M059J (cell line): ENCODE data around the gene KNCN. TPM values are rescaled to one million over a fixed set of nuclear protein-coding genes. Genes with fewer than 3 reads are reported as not detected.

Experiments
- DNase-seq: peaks from one replicate; pipeline ENCODE4 v3.0.0-alpha.2; 2012; ENCODE audit warnings: low read depth
- total RNA-seq: library from RNA; depleted of rRNA; stranded (reverse); fragments of >200 nt; shearing (Covaris generic); gene quantifications from 2 replicates; pipeline ENCODE4 v1.2.3, GENCODE V29; 2014; rRNA removed

The KNCN gene
- total RNA-seq, 1 experiment from 2014 or later: not detected

GRCh38 chr1:46506470-46507219 is 44.8 kb downstream of the KNCN start:
- no peak for DNase-seq

DNA sequence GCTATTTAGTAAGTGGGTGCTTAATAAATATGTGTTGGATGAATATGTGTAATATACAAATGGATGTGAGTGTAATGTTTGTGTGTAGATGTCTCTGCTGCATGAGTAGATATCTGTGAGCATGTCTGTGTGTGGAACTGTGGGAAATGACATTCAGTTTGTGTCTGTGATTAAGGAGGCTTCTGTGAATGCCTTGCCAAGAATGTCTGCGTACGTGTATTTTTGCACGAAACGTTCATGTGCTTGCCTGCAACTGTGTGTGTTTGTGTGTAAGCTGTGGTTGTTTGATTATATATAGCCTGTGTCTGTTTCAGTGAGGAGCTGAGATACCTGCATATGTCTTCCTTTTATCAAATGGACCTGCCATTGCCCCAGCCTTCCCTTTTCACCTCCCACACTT is 48.0 kb downstream of the KNCN start:
- no peak for DNase-seq

GRCh38 chr1:46501528-46501927 is 49.9 kb downstream of the KNCN start:
- no peak for DNase-seq

DNA sequence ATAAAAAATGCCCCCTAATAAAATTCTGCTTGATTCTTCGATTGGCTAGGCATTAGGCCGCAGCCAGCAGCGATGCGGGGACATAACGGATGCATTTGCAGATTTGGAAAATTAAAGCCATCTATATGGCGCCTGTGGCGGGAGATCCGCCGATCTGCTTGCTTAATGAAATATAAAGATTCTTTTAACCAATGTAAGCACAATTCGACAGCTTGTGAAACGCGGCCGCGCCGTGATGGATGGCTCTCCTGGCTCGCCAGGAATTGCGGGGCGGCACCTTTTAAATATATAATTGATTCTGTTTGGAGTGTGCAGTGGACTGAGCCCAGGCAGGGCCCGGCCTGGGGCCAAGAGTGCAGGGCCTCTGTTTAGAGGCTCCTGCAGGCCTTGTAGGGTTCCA is 53.8 kb downstream of the KNCN start:
- DNase-seq: no peak

GRCh38 chr1:46497020-46497419 is 54.4 kb downstream of the KNCN start:
- no peak for DNase-seq

GRCh38 chr1:46496505-46496904 is 54.9 kb downstream of the KNCN start:
- DNase-seq: no peak

DNA sequence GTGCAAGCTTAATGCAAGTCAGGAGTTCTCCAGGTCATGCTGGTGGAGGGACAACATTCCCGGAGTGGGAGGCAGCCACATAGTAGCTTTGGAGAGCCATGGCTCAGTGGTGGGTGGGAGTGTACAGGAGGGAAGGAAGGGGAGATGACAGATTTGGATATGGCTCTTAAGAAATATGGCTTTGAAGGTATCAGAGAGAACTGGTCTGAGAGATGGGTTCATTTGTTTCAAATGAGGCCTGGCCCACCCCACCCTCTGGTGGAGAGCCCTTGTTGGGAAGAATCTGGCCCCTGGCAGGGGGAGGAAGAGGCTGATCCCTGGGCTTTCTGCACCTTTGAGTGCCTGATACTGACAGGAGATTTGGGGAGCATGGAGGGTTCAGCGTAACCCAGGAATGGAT is 55.7 kb downstream of the KNCN start:
- no peak for DNase-seq

Other genes with a start within 250 kb of the KNCN start
- 61.9 and 74.4 TPM in 2 replicates for gene LRRC41, start 248.0 kb downstream of the KNCN start, total RNA-seq
- gene UQCRH, start 247.9 kb downstream of the KNCN start, total RNA-seq: 459 and 652 TPM in 2 replicates
- 12.2 and 15.8 TPM in 2 replicates for gene NSUN4, start 210.8 kb downstream of the KNCN start, total RNA-seq
- 0.05 and 0.69 TPM in 2 replicates for gene FAAH, start 157.3 kb downstream of the KNCN start, total RNA-seq
- gene DMBX1, start 61.8 kb downstream of the KNCN start, total RNA-seq: not detected in 2 replicates
- 9.5 and 12.0 TPM in 2 replicates for gene MKNK1, start 52.6 kb upstream of the KNCN start, total RNA-seq
- 10.3 and 17.2 TPM in 2 replicates for gene MOB3C, start 65.2 kb upstream of the KNCN start, total RNA-seq
- 68.4 and 94.2 TPM in 2 replicates for gene ATPAF1, start 116.7 kb upstream of the KNCN start, total RNA-seq
- not detected in 2 replicates for gene TEX38, start 120.2 kb upstream of the KNCN start, total RNA-seq
- 71.6 and 113 TPM in 2 replicates for gene EFCAB14, start 167.5 kb upstream of the KNCN start, total RNA-seq
- not detected in 2 replicates for gene CYP4B1, start 247.4 kb upstream of the KNCN start, total RNA-seq